ENCODE measurements around the gene CASQ2. TPM values are rescaled to one million over a fixed set of nuclear protein-coding genes. Genes with fewer than 3 reads are reported as not detected.

CASQ2 gene
- total and polyA plus RNA-seq, 9 of the 15 experiments (the other 6 are each of a cell fraction or from before 2014, with no cell fraction given): not detected

- no peak overlapping the region for H3K4me3 ChIP-seq
- DNase-seq (ENCODE audit: extremely low read depth in 1 of 4, low spot score in 3 of 4) (no peak), ATAC-seq (no peak), FAIRE-seq (no peak)
- no peaks in the 10 kb centered on the region for H3K9me1 ChIP-seq (ENCODE audit: control insufficient read depth, insufficient read depth, low read length)
- in situ Hi-C loops (cut with MboI): no loop called here
- H4K20me1 ChIP-seq (replicated peaks; ENCODE audit: control insufficient read depth, insufficient read depth, low read length): no peaks in the 10 kb centered on the region
- H3K27me3 ChIP-seq (ENCODE audit: control insufficient read depth in 2 of 2, insufficient read depth in 2 of 2, low read length in 2 of 2): 0 out of 5 replicates have a peak, but pooled peaks cover 0 to 3% of the 10 kb centered on the region in 2 experiments
- H3K36me3 ChIP-seq (ENCODE audit: control insufficient read depth, insufficient read depth, low read length): no peaks in the 10 kb centered on the region
- no peak overlapping the region for H3K4me2 ChIP-seq (ENCODE audit: insufficient read depth, low read length)
- CTCF ChIA-PET (ENCODE audit: low intra/inter-chr PET ratio): no interaction called here
- POLR2A ChIA-PET: interaction anchor here (0.6 to 1.1 kb wide), 2 partner anchors 10 to 28 kb away, joined by 3 read pairs; no protein-coding TSS in a partner anchor
- no peaks in the 10 kb centered on the region for H3K9me3 ChIP-seq (replicated peaks; ENCODE audit: control insufficient read depth, insufficient read depth, low read depth, low read length)
- H3K79me2 ChIP-seq (ENCODE audit: control insufficient read depth, insufficient read depth, low read length): no peaks in the 10 kb centered on the region
- WGBS (ENCODE audit: insufficient coverage, low coverage, missing lambda C conversion rate): 2% methylated on average over 3 of the region's 3 CpGs
- no peak overlapping the region for H2AFZ ChIP-seq (ENCODE audit: low read depth, low read length)
- BruUV-seq (replicated peaks): no TSS peak
- H3K4me1 ChIP-seq (replicated peaks in 1 of 2; ENCODE audit: control insufficient read depth in 2 of 2, insufficient read depth in 2 of 2, low read length in 2 of 2): no peaks in the 10 kb centered on the region; a peak in 1 of 5 replicates
- H3K9ac ChIP-seq (ENCODE audit: insufficient read depth in 1 of 2, low read depth in 2 of 2, low read length in 2 of 2): no peak overlapping the region
- no peak overlapping the region for H3K27ac ChIP-seq (ENCODE audit: extremely low read depth, low read depth, low read length)
- intact Hi-C loops (cut with micrococcal nuclease): no loop called here
- TF ChIP-seq HDAC3 (IDR thresholded peaks at IDR 0.05; ENCODE audit: borderline replicate concordance, partially characterized antibody): no peak
- TF ChIP-seq ELK1 (CRISPR knock-in tag; IDR thresholded peaks at IDR 0.05): no peak
- TF ChIP-seq TRIM25 (IDR thresholded peaks at IDR 0.05; ENCODE audit: borderline replicate concordance): no peak
- TF ChIP-seq MAFK (IDR thresholded peaks at IDR 0.05; ENCODE audit: low read length): no peak
- no peak for TF ChIP-seq ZNF280A (IDR thresholded peaks at IDR 0.05; ENCODE audit: low read depth, partially characterized antibody)
- no peak for TF ChIP-seq ATF7 (IDR thresholded peaks at IDR 0.05)
- TF ChIP-seq ZNF444 (CRISPR knock-in tag; IDR thresholded peaks at IDR 0.05): no peak
- TF ChIP-seq ZNF76 (CRISPR knock-in tag; IDR thresholded peaks at IDR 0.05; ENCODE audit: borderline replicate concordance): no peak
- TF ChIP-seq TAF7 (tag; IDR thresholded peaks at IDR 0.05): no peak
- TF ChIP-seq GTF2B (IDR thresholded peaks at IDR 0.05; ENCODE audit: extremely low read depth, insufficient read length): no peak
Observed at GRCh38 chr1:115811140-115811828, 42.8 kb upstream of the CASQ2 start.

All from K562 (cell line).